Right hindlimb (tissue), 1 donor: ENCODE data around the gene PSMD3.
"Not testable (repeated sequence)": the region's sequence is repeated elsewhere in the genome, so short reads cannot be mapped to it uniquely, and the experiment has no call there.

Source experiments
- DNase-seq: peaks from one replicate; pipeline ENCODE4 v3.0.0-alpha.2; 2018

PSMD3 gene

DNA sequence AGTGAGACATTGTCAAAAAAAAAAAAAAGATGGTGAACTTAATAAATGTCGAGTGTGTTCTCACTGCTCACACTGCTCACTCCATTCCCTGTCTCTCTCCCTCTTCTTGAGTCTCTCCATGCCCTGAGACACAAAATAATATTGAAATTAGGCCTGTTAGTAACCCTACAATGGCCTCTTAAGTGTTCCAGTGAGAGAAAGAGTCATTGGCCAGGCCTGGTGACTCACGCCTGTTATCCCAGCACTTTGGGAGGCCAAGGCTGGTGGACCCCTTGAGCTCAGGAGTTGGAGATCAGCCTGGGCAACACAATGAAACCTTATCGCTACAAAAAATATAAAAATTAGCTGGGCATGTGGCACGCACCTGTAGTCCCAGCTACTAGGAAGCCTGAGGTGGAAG lies 18.5 kb downstream of the PSMD3 start:
- no peak for DNase-seq

DNA sequence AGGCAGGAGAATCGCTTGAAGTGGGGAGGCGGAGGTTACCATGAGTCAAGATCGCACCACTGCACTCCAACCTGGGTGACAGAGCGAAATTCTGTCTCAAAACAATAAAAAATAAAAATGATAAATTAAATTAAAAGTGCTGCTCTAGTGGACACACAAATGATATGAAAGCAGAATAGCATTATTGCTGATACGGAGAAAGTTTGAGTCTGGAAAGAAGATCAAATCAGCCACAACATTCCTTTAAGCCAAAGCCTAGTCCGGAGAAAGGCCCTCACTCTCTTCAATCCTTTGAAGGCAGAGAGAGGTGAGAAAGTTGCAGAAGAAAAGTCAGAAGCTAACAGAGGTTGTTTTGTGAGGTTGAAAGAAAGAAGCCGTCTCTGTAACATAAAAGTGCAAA lies 19.6 kb downstream of the PSMD3 start:
- no peak for DNase-seq

DNA sequence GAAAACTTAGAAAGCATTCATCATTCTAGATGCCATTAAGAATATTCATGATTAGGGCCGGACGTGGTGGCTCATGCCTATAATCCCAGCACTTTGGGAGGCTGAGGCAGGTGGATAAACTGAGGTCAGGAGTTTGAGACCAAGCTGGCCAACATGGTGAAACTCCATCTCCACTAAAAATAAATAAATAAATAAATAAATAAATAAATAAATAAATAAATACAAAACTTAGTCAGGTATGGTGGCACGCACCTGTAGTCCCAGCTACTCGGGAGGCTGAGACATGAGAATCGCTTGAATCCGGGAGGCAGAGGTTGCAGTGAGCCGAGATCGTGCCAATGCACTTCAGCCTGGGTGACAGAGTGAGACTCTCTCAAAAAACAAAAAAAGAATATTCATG lies 20.7 kb downstream of the PSMD3 start:
- DNase-seq = not testable (repeated sequence)

DNA sequence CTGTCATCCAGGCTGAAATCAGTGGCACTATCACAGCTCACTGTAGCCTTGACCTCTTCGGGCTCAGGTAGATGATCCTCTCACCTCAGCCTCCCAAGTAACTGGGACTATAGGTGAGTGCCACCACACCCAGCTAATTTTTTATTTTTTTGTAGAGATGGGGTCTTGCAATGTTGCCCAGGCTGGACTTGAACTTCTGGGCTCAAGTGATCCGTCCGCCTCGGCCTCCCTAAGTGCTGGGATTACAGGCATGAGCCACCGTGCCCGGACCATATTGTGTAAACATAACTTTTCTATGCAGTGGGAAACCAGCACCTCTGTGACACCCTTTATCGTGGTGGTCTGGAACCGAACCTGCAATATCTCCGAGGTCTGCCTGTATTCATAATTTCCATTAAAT lies 23.5 kb downstream of the PSMD3 start:
- no peak for DNase-seq

DNA sequence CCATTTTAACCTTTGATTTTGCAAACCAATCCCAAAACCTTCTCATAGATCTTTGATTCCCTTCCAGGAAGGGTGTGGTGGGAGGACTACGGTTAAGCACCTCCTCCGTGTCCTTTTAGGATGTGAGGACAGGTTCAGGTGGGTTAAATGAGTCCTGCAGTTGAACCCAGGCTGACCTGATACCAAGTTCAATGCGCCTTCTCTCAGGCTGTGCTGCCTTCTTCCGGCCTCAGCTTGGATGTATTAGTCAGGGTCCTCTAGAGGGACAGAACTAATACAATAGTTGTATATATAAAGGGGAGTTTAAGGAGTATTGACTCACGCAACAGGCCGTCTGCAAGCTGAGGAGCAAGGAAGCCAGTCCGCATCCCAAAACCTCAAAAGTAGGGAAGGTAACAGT lies 24.1 kb downstream of the PSMD3 start:
- no peak for DNase-seq

DNA sequence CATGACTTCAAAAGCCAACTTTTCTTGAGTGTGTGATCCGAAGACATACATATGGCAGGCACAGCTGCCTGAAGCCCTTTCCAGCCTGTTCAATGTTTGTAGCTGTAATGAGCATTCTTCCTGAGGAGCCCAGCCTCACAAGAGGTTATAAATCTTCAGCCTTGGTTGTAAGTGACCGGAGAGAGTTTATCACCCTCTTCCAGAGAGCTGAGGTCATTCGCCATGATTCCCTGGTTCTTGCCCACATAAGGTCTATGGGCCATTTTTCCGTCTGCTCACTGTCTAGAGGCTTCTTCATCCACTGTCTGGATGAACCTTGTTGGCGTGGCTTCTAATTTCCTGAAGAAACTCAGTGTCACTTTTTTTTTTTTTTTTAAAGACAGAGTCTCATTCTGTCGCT lies 24.9 kb downstream of the PSMD3 start:
- DNase-seq = no peak

DNA sequence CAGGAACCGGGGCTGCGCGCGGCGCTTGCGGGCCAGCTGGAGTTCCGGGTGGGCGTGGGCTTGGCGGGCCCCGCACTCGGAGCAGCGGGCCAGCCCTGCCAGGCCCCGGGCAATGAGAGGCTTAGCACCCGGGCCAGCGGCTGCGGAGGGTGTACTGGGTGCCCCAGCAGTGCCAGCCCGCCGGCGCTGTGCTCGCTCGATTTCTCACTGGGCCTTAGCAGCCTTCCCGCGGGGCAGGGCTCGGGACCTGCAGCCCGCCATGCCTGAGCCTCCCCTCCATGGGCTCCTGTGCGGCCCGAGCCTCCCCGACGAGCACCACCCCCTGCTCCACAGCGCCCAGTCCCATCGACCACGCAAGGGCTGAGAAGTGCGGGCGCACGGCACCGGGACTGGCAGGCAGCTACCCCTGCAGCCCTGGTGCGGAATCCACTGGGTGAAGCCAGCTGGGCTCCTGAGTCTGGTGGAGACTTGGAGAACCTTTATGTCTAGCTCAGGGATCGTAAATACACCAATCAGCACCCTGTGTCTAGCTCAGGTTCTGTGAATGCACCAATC lies 30.4 kb downstream of the PSMD3 start:
- DNase-seq = not testable (repeated sequence)

DNA sequence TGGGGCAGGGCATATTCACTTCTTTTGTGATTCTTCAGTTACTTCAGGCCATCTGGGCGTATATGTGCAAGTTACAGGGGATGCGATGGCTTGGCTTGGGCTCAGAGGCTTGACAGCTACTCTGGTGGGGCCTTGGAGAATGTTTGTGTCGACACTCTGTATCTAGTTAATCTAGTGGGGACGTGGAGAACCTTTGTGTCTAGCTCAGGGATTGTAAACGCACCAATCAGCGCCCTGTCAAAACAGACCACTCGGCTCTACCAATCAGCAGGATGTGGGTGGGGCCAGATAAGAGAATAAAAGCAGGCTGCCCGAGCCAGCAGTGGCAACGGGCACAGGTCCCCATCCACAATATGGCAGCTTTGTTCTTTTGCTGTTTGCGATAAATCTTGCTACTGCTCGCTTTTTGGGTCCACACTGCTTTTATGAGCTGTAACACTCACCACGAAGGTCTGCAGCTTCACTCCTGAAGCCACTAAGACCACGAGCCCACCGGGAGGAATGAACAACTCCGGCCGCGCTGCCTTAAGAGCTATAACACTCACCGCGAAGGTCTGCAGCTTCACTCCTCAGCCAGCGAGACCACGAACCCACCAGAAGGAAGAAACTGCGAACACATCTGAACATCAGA lies 31.5 kb downstream of the PSMD3 start:
- DNase-seq = not testable (repeated sequence)

DNA sequence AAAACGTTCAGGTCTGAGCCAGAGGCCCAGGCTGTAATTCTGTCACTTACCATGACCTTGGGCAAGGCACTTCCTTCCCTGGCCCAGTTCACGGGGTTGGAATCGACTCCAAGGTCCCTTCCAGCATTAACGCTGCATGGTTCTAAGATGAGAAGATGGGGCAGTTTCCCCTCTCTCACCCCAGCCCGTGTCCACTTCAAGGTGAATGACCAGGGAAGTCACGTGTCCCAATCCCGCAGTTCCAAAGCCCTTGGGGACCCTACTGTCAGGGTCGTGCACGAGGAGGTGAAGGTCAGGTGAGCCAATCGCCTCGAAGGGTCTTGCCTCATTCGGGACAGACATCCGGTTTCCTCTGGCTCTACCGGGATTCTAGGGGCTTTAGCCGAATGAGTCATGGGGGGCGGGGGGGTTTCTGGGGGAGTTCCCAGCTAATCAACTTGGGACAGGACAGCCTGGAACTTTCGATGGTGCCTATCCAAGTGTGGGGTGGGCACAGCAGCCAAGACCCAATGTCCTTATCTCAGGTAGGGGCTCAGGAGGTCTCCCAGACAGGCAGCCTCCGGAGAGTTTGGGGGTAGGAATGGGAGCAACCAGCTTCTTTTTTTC lies 33.9 kb downstream of the PSMD3 start:
- no peak for DNase-seq

DNA sequence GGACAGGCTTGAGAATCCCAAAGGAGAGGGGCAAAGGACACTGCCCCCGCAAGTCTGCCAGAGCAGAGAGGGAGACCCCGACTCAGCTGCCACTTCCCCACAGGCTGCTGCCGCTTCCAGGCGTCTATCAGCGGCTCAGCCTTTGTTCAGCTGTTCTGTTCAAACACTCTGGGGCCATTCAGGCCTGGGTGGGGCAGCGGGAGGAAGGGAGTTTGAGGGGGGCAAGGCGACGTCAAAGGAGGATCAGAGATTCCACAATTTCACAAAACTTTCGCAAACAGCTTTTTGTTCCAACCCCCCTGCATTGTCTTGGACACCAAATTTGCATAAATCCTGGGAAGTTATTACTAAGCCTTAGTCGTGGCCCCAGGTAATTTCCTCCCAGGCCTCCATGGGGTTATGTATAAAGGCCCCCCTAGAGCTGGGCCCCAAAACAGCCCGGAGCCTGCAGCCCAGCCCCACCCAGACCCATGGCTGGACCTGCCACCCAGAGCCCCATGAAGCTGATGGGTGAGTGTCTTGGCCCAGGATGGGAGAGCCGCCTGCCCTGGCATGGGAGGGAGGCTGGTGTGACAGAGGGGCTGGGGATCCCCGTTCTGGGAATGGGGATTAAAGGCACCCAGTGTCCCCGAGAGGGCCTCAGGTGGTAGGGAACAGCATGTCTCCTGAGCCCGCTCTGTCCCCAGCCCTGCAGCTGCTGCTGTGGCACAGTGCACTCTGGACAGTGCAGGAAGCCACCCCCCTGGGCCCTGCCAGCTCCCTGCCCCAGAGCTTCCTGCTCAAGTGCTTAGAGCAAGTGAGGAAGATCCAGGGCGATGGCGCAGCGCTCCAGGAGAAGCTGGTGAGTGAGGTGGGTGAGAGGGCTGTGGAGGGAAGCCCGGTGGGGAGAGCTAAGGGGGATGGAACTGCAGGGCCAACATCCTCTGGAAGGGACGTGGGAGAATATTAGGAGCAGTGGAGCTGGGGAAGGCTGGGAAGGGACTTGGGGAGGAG lies 34.7 kb downstream of the PSMD3 start, which contains the start of gene CSF3:
CSF3 (plus strand) TSS at position 436 of the 993 bp plus-strand sequence; CDS start at position 471, 35 bp downstream.
- no peak for DNase-seq

DNA sequence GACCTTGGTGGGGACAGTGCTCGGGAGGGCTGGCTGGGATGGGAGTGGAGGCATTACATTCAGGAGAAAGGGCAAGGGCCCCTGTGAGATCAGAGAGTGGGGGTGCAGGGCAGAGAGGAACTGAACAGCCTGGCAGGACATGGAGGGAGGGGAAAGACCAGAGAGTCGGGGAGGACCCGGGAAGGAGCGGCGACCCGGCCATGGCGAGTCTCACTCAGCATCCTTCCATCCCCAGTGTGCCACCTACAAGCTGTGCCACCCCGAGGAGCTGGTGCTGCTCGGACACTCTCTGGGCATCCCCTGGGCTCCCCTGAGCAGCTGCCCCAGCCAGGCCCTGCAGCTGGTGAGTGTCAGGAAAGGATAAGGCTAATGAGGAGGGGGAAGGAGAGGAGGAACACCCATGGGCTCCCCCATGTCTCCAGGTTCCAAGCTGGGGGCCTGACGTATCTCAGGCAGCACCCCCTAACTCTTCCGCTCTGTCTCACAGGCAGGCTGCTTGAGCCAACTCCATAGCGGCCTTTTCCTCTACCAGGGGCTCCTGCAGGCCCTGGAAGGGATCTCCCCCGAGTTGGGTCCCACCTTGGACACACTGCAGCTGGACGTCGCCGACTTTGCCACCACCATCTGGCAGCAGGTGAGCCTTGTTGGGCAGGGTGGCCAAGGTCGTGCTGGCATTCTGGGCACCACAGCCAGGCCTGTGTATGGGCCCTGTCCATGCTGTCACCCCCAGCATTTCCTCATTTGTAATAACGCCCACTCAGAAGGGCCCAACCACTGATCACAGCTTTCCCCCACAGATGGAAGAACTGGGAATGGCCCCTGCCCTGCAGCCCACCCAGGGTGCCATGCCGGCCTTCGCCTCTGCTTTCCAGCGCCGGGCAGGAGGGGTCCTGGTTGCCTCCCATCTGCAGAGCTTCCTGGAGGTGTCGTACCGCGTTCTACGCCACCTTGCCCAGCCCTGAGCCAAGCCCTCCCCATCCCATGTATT lies 35.7 kb downstream of the PSMD3 start:
- DNase-seq = no peak

DNA sequence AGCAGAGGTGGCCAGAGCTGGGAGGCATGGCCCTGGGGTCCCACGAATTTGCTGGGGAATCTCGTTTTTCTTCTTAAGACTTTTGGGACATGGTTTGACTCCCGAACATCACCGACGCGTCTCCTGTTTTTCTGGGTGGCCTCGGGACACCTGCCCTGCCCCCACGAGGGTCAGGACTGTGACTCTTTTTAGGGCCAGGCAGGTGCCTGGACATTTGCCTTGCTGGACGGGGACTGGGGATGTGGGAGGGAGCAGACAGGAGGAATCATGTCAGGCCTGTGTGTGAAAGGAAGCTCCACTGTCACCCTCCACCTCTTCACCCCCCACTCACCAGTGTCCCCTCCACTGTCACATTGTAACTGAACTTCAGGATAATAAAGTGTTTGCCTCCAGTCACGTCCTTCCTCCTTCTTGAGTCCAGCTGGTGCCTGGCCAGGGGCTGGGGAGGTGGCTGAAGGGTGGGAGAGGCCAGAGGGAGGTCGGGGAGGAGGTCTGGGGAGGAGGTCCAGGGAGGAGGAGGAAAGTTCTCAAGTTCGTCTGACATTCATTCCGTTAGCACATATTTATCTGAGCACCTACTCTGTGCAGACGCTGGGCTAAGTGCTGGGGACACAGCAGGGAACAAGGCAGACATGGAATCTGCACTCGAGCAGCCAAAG lies 36.9 kb downstream of the PSMD3 start:
- DNase-seq = no peak

DNA sequence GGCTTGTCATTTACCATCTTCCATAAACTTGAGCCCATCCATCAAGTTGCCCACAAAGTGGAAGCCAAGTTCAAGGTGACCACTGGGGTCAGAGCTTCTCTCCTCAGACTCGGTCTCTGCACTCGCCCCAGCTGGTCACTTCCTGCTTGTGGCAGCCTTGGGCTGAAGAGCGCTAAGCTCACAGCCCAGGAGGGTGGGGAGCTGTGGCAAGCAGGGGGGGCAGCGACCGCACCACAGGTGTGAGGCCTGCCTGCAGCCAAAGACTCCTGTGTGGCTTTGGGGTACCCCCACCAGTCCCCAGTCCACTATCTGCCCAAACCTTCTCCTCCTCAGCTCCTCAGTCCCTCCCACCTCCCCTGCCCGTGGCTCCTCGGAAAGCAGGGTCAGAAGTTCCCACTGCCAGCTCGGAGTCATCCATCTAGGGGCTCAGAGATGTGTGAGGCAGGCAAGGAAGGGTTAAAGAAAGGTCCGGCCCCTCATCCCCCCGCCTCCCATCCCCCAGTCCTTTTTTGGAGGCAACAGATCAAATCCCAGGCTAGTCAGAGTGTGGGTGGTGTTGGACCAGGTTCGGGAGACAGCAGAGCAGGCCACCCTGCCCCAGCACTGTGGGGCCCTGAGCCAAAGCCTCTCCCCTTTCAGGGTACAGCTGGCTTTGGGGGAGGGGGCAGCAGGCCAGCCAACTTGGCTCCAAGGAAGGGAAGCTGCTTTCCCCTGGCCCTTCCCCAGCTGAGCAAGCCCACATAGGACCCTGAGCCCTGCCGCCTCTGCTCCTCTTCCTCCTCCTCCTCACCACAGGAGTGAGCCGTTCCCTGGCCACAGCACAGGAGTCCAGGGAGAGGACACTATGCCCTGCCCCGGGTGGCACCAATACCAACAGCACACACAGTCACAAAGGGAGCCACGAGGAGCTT lies 37.9 kb downstream of the PSMD3 start:
- peak; percentile 87 for DNase-seq

DNA sequence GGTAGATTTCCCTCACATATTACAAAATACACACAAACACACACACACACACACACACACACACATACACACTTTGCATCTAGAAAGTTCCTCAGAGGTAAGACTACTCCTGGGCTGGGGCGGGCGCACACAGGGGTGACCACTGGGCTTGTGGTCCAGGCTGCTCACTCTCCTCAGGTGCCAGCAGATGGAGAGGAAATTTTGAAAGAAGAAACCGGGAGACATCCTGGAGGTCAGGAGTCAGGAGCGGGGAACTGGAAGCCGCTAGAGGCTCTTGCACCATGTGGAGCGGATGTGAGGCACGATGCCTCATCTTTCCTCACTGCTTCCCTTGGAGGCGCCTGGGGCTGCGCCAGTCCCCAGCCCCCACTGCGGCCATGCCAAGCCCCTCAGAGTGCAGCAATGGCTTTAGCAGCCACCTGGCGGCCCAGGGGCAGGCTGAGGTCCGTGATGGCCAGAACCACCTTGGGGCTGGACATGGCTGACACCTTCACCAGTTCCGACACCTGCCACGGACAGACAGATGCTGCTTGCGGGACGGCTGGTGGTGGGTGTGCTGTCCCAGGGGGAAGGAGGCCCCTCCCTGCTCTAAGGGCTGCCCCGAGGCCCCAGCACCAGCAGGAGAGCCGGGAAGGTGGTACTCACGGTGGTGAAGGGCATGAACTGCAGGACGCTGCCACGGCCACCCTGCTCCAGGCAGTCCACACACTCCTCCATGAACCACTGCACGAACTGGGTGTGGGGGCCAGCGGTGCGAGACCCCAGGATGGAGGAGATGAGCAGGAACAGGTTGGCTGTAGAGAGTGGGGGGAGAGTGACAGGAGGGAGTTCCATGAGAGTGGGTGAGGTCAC lies 38.8 kb downstream of the PSMD3 start:
- DNase-seq = no peak

DNA sequence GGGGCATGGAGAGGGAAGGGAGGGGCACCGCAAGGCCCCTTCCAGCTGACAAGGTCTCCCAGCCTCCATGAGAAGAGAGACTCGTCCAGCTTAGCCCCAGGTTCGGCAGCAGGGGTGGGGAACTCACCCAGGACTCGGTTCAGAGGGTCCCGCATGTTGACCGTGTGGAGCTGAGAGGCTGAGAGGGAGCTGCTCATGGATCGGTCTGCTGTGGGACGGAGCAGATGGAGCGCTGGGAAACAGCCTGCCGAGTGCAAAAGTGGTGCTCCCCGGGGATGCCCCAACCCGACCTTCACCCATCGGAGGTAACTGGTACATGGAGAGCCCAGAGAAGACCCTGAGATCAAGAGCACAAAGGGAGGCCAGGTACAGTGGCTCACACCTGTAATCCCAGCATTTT lies 39.5 kb downstream of the PSMD3 start:
- no peak for DNase-seq

DNA sequence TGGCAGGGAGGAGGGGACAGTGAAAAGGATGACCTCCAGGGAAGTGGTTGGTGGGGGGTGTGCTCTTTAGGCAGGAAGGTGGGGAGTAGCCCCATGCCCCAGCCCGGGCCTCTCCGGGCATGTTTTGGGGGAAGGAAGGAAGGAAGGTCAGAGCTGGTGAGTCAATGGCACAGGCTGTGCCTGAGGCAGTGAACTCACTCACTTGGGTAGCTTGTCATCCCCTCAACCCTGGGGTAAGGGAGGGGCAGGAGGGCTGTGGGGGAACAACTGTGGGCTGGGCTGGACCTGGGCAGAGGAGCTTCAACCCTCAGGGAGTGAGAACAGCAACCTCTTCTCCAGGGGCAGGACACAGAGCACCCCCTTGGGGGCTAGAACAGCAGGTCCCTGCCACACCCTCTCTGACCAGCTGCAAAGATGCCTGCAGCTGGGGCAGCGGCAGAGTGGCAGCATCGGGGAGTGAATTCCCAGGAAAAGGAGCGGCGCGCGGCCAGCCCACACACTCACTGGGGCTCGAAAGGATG lies 40.9 kb downstream of the PSMD3 start:
- peak; percentile 62 for DNase-seq

DNA sequence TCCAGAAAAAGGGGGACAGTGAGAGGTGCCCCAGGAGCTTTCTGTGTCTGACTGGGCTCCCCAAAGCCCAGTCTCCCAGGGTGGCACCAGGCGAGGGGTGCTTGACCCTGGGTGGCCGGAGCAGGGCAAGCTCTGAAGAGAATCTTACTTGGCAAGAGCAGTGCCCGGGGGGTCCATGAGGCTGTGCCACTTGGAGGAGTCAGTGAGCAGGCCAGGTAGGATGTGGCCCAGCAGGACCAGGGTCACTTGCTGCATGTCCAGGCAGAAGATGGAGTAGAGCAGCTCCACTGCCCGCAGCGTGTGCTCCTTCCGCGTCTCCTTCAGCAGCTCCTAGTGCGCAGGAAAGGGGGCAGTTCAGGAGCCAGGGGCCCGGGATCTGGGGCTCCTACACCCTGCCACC lies 41.9 kb downstream of the PSMD3 start:
- no peak for DNase-seq

DNA sequence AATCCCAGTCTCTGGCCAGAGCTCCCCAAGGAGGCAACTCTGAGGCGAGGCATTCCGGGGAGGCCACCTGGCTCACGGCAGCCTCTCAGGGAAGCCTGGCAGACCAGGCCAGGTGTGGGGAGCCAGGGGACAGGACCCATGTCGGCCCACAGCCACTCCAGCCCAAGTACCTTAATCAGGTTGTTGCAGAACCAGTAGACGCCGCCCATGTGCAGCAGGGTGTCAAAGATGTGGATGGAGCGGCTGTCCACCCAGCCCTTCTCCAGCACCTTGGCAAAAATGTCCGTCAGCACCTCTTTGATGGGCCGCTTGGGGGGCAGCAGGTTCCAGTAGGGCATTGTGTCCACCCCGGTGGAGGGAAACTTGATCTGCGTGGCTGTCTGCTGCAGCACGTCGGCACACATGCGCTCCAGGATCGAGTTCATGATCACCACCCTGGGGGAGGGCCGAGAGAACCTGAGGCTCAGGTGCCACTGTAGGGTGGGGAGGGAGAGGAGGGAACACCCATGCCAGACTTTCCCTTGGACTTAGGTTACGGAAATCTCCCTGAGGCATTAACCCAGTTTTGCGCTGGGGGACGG lies 42.4 kb downstream of the PSMD3 start:
- DNase-seq = no peak
